Muscle of back (tissue), 11 donors: ENCODE measurements around the gene RRM2. TPM values are rescaled to one million over a fixed set of nuclear protein-coding genes. Genes with fewer than 3 reads are reported as not detected.

Source experiments
- DNase-seq, 3 donors: peaks; one replicate each; pipeline versions ENCODE4 v3.0.0 to v3.0.0-alpha.2; 2013
- polyA plus RNA-seq, 10 donors: library from polyadenylated mRNA; unstranded; fragments of 120-200 nt; gene quantifications; one replicate each; pipeline ENCODE4 v1.2.1, GENCODE V29; 2013; ENCODE audit not compliant: insufficient read length in 10 of 10

The RRM2 gene
- polyA plus RNA-seq, 10 donors = 25.5 to 67.1 (median 43.1) TPM

DNA sequence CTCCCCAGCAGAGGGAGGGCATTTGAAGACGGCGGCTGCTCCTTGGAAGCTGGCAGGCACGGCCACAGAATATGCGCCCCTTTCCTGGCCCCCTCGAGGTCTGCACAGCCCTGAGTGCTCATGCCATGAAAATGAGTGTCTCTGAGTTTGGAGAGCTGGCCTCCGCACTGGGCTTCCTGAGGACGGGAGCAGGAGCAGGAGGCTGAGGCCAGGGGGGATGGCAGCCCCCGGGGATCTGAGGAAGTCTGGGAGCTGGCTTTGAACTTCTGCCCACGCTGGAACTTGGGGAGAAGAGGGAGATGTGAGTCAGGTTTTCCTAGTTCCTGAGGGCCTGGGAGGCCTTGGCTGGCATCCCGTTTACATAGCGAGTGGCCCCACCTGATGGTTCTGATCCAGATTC, 47.0 kb downstream of the RRM2 start:
- no peak for DNase-seq

DNA sequence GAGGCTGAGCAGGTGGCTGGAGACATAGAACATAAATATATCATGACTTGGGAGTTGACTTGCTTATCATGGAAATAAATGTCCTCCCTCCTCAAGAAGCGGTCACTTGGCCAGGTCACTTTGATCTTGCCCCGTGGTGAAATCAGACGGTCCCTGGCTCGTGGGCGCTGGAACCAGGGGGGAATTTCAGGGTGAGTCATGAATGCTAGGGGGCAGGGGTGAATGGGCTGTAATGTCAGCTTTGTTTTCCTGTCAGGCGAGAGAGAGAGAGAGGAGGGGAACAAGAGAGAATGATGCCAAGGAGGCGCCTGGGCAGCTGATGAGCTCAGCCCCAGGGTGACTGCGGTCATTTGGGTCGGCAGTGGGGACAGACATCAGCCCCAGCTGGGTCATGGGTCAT, 47.7 kb downstream of the RRM2 start:
- no peak for DNase-seq

DNA sequence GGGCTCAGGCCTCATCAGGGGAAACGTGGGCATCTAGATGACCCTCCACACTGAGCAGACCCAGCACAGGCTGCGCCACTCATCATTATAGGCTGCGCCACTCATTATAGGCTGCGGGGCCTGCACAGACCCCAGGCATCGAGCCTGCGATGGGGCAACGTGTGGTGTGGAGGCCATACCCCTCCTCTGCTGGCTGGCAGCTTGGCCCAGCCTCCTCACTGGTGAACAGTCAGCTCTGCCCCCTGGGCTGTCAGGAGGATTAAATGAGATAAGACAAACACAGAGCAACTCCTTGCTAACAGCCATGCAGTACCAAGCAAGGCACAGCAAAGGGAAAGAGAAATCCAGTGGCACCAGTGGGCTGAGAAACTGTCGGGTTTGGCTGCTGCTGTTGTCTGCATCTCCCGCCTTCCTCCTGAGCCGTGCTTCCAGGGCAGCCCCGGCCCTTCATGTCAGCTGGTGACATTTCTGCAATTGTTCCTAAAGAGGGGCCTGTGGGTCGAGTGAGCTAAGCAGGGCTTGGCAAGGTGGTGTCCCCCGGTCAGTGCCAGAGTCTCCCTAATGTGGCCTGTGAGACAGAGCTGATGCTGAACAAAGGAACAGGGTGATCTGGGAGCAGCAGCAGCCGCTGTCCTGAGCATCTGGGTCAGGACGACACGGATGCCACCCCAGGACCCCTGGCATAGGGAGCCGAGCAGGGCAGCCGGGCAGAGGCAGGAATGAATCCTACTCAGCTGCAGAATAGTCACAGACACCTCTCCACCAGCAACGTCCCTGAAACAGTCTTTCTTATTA, 48.7 kb downstream of the RRM2 start:
- DNase-seq = no peak

DNA sequence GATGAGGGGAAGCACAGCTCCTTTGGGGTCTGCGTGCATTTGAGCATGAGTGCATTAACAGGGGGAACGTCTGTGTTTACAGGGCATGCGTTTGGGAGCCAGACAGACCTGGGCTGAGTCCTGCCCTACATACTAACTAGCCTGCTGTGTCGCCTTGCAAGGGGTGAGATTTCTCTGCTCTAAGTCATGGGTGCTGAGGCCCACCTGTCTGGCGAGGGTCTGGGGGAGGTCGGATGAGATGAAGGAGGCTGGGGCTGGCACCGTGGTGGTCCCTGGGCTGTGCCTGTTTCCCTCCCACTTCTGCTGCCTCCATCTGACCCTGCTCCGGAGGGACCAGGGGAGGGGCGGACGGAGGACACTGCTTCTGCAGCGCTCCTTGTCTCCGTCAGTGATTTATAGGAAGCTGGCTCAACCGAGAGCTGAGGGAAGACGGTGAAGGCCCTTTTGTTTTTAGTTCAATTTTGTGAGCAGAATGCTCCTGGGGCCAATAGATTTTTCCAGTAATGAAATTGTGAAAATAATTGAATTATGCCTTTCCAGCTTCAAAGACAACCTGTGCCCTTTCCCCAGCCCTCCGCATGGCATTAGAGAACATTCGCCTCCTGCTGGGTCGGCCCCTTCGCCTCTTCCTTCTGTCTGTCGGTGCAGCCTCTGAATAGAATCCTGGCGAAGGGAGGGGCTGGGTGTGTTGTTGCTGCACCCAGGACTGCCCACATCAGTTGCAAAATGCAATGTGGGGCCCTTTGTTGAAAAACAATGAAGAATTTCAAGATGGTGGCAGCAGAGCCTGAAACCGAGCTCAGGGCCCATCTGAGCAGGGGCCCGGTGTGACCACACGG, 49.7 kb downstream of the RRM2 start:
- no peak for DNase-seq

DNA sequence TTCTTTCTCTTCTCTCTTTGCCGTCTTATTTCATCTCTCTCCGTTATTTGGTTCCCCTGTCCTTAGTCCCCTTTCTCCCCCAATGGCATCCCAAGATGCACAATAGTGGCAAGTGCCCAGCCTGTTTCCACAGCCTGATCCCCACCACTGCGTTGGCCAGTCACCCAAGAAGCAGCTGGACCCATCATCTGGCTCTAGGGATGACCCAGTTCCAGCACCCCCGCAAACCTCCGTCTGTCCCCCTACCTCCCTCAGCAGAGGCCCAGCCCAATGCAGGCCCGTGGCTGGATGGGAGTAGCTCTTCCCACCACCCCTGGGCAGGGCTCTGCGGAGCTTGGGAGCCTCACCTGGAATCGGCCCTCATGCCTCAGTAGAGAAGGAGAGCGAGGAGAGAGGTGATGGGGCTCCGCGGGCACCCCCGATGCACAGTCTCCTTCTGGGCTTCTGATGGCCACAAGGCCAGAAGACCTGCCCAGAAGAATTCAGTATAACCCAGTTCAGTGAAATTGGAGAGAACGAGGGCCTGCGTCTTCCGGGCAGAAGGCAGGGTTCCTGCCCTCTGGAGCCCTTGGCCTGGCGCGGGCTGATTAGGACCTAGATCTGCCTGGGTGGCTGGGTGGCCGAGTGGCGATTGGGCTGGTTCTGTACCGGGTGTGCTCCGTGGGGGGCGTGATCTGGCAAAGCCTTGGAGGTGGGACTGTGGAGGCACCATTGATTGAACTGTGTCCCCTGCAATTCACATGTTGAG, 50.9 kb downstream of the RRM2 start:
- no peak for DNase-seq

DNA sequence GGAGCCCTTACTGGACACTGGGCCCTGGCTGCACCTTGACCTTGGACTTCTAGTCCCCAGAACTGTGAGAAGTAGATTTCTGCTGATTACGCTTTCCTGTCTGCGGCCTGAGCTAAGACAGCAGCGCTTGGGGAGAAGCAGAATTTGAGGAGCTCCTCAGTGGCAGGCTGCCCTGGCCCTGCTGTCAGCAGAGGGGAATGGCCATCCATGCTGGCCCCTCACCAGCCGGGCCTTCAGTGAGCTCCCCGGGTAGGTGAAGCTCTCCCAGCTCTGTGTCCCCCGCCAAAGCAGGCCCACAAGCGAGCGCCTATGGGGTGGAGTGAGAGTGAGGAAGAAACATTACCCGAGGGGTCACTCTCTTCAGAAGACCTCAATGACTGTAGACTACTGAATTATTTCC, 51.6 kb downstream of the RRM2 start:
- no peak for DNase-seq

DNA sequence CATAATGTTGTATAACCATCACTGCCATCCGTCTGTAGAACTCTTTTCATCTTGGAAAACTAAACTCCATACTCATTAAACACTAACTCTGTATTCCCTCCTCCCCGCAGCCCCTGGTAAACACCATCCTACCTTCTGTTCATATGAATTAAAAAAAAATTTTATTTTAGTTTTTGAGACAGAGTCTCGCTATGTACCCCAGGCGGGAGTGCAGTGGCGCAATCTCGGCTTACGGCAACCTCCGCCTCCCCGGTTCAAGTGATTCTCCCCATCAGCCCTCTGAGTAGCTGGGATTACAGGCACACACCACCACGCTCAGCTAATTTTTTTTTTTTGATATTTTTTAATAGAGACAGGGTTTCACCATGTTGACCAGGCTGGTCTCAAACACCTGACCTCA, 52.9 kb downstream of the RRM2 start:
- DNase-seq = no peak

DNA sequence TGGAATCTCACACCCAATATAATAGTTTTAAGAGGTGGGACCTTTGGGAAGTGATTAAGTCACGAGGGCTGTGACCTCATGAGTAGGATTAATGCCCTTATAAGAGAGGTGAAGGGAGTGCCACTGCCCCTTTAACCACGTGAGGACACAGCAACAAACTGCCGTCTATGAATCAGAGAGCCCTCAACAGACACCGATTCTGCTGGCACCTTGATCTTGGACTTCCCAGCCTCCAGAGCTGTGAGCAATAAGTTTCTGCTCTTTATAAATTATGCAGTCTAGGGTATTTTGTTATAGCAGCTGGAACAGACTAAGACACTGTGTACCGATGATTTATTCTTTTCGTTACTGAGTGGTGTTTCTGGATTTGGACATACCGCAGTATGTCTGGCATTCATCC, 56.2 kb downstream of the RRM2 start:
- DNase-seq = no peak

DNA sequence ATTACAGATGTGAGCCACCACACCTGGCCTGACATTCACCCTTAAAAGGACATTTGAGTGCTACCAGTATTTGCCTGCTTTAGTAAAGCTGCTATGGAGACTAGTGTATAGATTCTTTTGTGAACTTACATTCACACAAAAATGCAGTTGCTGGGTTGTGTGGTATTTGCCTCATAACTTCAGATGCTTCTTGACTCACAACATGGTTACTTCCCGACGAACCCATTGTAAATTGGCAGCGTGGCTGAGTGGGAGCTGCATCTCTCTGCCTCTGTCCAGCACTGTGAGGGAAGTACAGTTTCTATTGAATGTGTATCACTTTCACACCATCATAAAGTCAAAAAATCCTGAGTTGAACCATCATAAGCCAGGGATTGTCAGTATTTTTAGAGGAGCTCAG, 56.9 kb downstream of the RRM2 start:
- DNase-seq = no peak

DNA sequence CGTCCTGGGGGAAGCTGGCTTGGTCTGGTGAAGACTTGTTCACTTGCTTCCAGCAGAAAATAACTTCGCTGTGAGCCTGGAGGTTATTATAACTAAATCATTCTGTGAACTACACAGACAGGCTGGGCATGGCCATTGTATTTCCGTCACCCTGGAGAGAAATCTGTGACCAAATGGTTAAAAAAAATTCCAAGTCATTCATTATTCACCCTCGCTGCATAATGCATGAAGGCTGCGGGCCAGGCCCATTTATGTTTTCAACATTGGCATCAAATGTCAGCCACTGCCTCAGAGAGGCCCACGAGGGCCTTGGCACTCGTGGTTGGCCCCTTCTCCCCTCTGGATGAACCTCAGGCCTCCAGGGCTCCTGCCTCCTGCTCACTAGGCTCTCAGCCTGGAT, 57.7 kb downstream of the RRM2 start:
- DNase-seq = no peak

Other genes starting within 250 kb of the RRM2 start
- gene GRHL1, start 171.0 kb upstream of the RRM2 start, polyA plus RNA-seq = 1 to 10 TPM in 7 of 10 donors, under 1 TPM in 3; 0.60 to 8.0 (median 1.3) TPM
- gene KLF11, start 79.2 kb upstream of the RRM2 start, polyA plus RNA-seq = 10 to 100 TPM; 20.5 to 32.5 (median 23.9) TPM
- 10 to 100 TPM in 6 of 10 donors, 1 to 10 TPM in 4; 5.3 to 13.2 (median 11.0) TPM for gene CYS1, start 42.3 kb upstream of the RRM2 start, polyA plus RNA-seq
- 10 to 100 TPM; 19.9 to 39.4 (median 34.4) TPM for gene HPCAL1, start 180.2 kb downstream of the RRM2 start, polyA plus RNA-seq